ENCODE results near the gene ZNF883. TPM values are rescaled to one million over a fixed set of nuclear protein-coding genes. Genes with fewer than 3 reads are reported as not detected.

ZNF883 gene
- total and polyA plus RNA-seq, 9 of the 15 experiments (the other 6 are each of a cell fraction or from before 2014, with no cell fraction given) = 1.00 to 5.7 (median 3.7) TPM

- whole genome bisulfite sequencing (ENCODE audit: insufficient coverage, low coverage, missing lambda C conversion rate) = 0% methylated on average over 3 of the region's 3 CpGs
- BruUV-seq (replicated peaks) = no TSS peak
- no peak for TF ChIP-seq MITF (IDR thresholded peaks at IDR 0.05)
- TF ChIP-seq ZNF143 (CRISPR knock-in tag; IDR thresholded peaks at IDR 0.05) = no peak
- no peak for TF ChIP-seq MXI1 (IDR thresholded peaks at IDR 0.05; ENCODE audit: low read depth, low read length)
- no peak for TF ChIP-seq ATF6 (CRISPR knock-in tag; IDR thresholded peaks at IDR 0.05)
- TF ChIP-seq TBL1XR1 (IDR thresholded peaks at IDR 0.05; ENCODE audit: low read length in 2 of 2) = no peak
- TF ChIP-seq TOE1 (IDR thresholded peaks at IDR 0.05; ENCODE audit: borderline replicate concordance) = no peak
- TF ChIP-seq TOE1 (CRISPR knock-in tag; IDR thresholded peaks at IDR 0.05; ENCODE audit: borderline replicate concordance, low read depth) = no peak
- TF ChIP-seq TAL1 (IDR thresholded peaks at IDR 0.05) = peak; percentile 47; the same call in 1 of the 2 replicates
- TF ChIP-seq FUS (optimal IDR thresholded peaks at IDR 0.05; ENCODE audit: low read depth, low read length) = no peak
- no peak for TF ChIP-seq TAF15 (IDR thresholded peaks at IDR 0.05; ENCODE audit: low read depth, low read length)
- TF ChIP-seq SMARCC2 (IDR thresholded peaks at IDR 0.05; ENCODE audit: low read depth) = no peak
- TF ChIP-seq DEAF1 (CRISPR knock-in tag; IDR thresholded peaks at IDR 0.05) = peak; percentile 60
- no peak for TF ChIP-seq TCF7L2 (IDR thresholded peaks at IDR 0.05; ENCODE audit: low read depth, low read length)
- TF ChIP-seq FOSL1 (tag; conservative IDR thresholded peaks at IDR 0.05) = no peak
- no peak for TF ChIP-seq ZNF512 (tag; IDR thresholded peaks at IDR 0.05)
- no peak for TF ChIP-seq ZNF717 (CRISPR knock-in tag; IDR thresholded peaks at IDR 0.05)
Measured at GRCh38 chr9:112921549-112921948, 90.4 kb downstream of the ZNF883 start.

More at GRCh38 chr9:112921549-112921948, 90.4 kb downstream of the ZNF883 start:
- H3K4me1 ChIP-seq (replicated peaks in 1 of 2; ENCODE audit: control insufficient read depth in 2 of 2, insufficient read depth in 2 of 2, low read length in 2 of 2) = no peaks in the 10 kb centered on the region; a peak in 1 of 5 replicates
- in situ Hi-C loops (cut with MboI) (no loop called here), intact Hi-C loops (cut with micrococcal nuclease) (loop anchor here (10.0 kb wide), 2 partner anchors 173 to 353 kb away; partner anchors contain the start of genes CDC26 and PRPF4)
- peak; percentile 85 for ATAC-seq
- H3K36me3 ChIP-seq (ENCODE audit: control insufficient read depth, insufficient read depth, low read length) = no peaks in the 10 kb centered on the region
- no peak overlapping the region for H3K9ac ChIP-seq (ENCODE audit: insufficient read depth in 1 of 2, low read depth in 2 of 2, low read length in 2 of 2)
- ChIA-PET CTCF (ENCODE audit: low intra/inter-chr PET ratio) (interaction anchor here (2.0 kb wide), 1 partner anchor 190 kb away, joined by 15 read pairs; no protein-coding TSS in a partner anchor), POLR2A (no interaction called here)
- no peak overlapping the region for H3K4me2 ChIP-seq (ENCODE audit: insufficient read depth, low read length)
- peak in 3 of 4 experiments; percentile 11 to 40 (median 21) for DNase-seq (ENCODE audit: extremely low read depth in 1 of 4, low spot score in 3 of 4)
- peak; percentile 84 for FAIRE-seq
- no peaks in the 10 kb centered on the region for H3K9me3 ChIP-seq (replicated peaks; ENCODE audit: control insufficient read depth, insufficient read depth, low read depth, low read length)
- H3K9me1 ChIP-seq (ENCODE audit: control insufficient read depth, insufficient read depth, low read length) = no peaks in the 10 kb centered on the region
- H3K27me3 ChIP-seq (ENCODE audit: control insufficient read depth in 2 of 2, insufficient read depth in 2 of 2, low read length in 2 of 2) = no peaks in the 10 kb centered on the region
- no peaks in the 10 kb centered on the region for H4K20me1 ChIP-seq (replicated peaks; ENCODE audit: control insufficient read depth, insufficient read depth, low read length)
- H3K4me3 ChIP-seq = no peak overlapping the region
- no peaks in the 10 kb centered on the region for H3K79me2 ChIP-seq (ENCODE audit: control insufficient read depth, insufficient read depth, low read length)
- no peak overlapping the region for H3K27ac ChIP-seq (ENCODE audit: extremely low read depth, low read depth, low read length)
- H2AFZ ChIP-seq (ENCODE audit: low read depth, low read length) = no peak overlapping the region

Measured in K562 (cell line).